SK-N-SH treated with all-trans-retinoic acid at 6 μM for 48 hours (cell line): ENCODE results near the gene GRID1.

ENCODE experiments used
- CSDC2 ChIP-seq: fragments of 250-450 bp; sonication (Bioruptor Pico); IDR thresholded peaks from 2 replicates; pipeline ENCODE4 v1.5.0; 2020; ENCODE audit warnings: mild to moderate bottlenecking, moderate library complexity
- TCF4 ChIP-seq: fragments of 250-450 bp; sonication (Bioruptor Pico); IDR thresholded peaks from 2 replicates; pipeline ENCODE4 v1.8.0; 2021; ENCODE audit warnings: mild to moderate bottlenecking, moderate library complexity, borderline replicate concordance
- ZC3H10 ChIP-seq: fragments of 250-450 bp; sonication (Bioruptor Pico); IDR thresholded peaks from 2 replicates; pipeline ENCODE4 v1.5.1; 2021; ENCODE audit warnings: mild to moderate bottlenecking, moderate library complexity
- ZFP3 ChIP-seq: fragments of 250-450 bp; sonication (Bioruptor Pico); IDR thresholded peaks from 2 replicates; pipeline ENCODE4 v1.5.0; 2020; ENCODE audit warnings: mild to moderate bottlenecking, moderate library complexity
- TF ChIP-seq, protein P1 (sequence below): fragments of 250-450 bp; sonication (Bioruptor Pico); IDR thresholded peaks from 2 replicates; pipeline ENCODE4 v1.5.1; 2021; ENCODE audit warnings: mild to moderate bottlenecking, moderate library complexity

DNA sequence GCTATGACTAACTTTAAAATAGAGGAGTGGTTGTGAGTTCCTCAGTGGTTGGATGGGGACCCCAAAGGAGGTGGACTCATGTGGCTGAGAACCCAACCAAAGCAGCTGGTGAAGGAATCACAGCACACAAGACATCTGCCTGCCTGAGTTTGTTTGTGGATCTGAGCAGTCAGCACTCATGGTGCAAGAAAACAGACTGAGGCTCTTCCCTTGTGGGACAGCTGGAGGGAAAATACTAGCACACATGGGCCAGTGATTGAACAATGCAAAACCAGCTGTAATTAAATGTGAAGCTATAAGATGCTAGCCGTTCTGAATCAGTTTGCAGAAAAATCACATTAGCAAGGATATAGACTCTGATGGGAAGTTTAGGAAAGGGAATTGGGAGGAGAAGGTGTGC, 707.3 kb downstream of the GRID1 start:
- TF ChIP-seq, protein P1, sequence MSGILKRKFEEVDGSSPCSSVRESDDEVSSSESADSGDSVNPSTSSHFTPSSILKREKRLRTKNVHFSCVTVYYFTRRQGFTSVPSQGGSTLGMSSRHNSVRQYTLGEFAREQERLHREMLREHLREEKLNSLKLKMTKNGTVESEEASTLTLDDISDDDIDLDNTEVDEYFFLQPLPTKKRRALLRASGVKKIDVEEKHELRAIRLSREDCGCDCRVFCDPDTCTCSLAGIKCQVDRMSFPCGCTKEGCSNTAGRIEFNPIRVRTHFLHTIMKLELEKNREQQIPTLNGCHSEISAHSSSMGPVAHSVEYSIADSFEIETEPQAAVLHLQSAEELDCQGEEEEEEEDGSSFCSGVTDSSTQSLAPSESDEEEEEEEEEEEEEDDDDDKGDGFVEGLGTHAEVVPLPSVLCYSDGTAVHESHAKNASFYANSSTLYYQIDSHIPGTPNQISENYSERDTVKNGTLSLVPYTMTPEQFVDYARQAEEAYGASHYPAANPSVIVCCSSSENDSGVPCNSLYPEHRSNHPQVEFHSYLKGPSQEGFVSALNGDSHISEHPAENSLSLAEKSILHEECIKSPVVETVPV (CRISPR knock-in tag) = no peak
- TF ChIP-seq ZC3H10 (CRISPR knock-in tag) = no peak
- TF ChIP-seq CSDC2 (CRISPR knock-in tag) = no peak
- no peak for TF ChIP-seq TCF4 (CRISPR knock-in tag)
- TF ChIP-seq ZFP3 (CRISPR knock-in tag) = no peak
